Activated T-cell treated with anti-CD3 and anti-CD28 coated beads for 4 hours (primary cell): ENCODE data around the gene LIN37.
"Not testable (repeated sequence)": the region's sequence is repeated elsewhere in the genome, so short reads cannot be mapped to it uniquely, and the experiment has no call there.

Experiments used
- DNase-seq: peaks from one replicate; pipeline ENCODE4 v3.0.0-alpha.2; 2020

Gene LIN37

DNA sequence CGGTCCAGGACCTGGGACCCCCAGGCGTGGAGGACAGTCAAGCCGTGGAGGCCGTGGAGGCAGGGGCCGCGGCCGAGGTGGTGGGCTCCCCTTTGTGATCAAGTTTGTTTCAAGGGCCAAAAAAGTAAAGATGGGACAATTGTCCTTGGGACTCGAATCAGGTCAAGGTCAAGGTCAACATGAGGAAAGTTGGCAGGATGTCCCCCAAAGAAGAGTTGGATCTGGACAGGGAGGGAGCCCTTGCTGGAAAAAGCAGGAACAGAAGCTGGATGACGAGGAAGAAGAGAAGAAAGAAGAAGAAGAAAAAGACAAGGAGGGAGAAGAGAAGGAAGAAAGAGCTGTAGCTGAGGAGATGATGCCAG, 28.2 kb upstream of the LIN37 start:
- DNase-seq, result no peak

DNA sequence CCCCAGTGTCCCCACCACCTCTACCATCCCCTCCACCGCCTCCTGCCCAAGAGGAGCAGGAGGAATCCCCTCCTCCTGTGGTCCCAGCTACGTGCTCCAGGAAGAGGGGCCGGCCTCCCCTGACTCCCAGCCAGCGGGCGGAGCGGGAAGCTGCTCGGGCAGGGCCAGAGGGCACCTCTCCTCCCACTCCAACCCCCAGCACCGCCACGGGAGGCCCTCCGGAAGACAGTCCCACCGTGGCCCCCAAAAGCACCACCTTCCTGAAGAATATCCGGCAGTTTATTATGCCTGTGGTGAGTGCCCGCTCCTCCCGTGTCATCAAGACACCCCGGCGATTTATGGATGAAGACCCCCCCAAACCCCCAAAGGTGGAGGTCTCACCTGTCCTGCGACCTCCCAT, 27.7 kb upstream of the LIN37 start:
- no peak for DNase-seq

DNA sequence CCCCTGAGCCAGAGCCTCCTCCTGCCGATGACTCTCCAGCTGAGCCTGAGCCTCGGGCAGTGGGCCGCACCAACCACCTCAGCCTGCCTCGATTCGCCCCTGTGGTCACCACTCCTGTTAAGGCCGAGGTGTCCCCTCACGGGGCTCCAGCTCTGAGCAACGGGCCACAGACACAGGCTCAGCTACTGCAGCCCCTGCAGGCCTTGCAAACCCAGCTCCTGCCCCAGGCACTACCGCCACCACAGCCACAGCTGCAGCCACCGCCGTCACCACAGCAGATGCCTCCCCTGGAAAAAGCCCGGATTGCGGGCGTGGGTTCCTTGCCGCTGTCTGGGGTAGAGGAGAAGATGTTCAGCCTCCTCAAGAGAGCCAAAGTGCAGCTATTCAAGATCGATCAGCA, 27.0 kb upstream of the LIN37 start:
- no peak for DNase-seq

DNA sequence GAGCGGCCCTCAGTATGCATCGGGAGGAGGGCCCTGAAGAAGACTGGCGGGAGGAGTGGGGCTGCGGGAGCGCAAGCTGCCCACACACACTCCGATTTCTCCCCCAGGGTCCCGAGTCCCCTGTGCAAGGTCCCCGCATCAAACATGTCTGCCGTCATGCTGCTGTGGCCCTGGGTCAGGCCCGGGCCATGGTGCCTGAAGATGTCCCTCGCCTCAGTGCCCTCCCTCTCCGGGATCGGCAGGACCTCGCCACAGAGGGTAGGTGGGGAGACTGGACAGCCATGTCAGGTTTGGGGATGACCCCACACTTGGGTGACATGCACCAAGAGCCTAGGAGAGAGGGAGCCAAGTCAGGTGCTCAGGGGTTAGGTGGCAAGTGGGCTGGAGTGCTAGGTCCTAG, 25.9 kb upstream of the LIN37 start:
- no peak for DNase-seq

DNA sequence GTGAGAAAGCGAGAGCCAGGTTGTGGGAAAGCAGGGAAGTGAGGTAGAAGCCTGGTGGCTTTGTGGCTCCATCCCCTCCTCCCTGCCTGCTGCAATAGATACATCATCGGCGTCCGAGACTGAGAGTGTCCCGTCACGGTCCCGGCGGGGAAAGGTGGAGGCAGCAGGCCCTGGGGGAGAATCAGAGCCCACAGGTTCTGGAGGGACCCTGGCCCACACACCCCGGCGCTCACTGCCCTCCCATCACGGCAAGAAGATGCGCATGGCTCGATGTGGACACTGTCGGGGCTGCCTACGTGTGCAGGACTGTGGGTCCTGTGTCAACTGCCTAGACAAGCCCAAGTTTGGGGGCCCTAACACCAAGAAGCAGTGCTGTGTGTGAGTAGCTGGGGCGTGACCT, 25.5 kb upstream of the LIN37 start:
- no peak for DNase-seq

DNA sequence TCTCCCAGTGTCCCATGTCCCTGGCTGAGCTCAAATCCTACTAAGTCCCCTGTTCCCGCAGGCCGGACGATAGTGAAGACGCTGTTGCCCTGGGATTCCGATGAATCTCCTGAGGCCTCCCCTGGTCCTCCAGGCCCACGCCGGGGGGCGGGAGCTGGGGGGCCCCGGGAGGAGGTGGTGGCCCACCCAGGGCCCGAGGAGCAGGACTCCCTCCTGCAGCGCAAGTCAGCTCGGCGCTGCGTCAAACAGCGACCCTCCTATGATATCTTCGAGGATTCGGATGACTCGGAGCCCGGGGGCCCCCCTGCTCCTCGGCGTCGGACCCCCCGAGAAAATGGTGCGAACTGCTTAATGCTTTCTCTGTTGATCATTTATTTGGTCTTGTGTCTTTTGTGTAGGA, 24.7 kb upstream of the LIN37 start:
- DNase-seq, result no peak

DNA sequence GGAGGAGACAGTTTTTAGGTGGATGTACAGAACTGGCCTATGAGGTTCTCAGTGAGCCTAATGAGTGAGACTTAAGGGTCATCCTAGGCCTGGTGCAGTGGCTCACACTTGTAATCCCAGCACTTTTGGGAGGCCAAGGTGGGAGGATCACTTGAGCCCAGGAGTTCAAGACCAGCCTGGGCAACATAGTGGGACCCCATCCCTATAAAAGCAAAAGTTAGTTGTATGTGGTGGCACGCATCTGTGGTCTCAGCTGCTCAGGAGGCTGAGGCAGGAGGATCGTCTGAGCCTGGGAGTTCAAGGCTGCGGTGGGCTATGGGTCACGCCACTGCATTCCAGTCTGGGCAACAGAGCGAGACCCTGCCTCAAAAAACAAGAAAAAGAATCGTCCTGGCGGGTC, 24.2 kb upstream of the LIN37 start:
- DNase-seq, result not testable (repeated sequence)

DNA sequence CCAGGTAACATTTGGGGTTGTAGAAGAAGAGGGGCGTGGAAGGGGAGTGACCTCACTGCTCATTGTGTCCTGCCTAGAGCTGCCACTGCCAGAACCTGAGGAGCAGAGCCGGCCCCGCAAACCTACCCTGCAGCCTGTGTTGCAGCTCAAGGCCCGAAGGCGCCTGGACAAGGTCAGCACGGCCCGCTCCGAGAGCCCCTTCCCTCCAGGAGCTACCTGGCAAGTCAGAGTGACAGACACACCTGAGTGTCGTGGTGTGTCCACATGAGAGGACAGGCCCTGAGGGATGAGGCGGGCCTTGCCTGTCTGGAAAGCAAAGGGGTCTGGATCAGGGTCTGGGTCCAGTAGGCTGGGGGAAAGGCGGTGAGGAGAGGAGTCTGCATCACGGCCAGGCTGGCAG, 23.8 kb upstream of the LIN37 start:
- no peak for DNase-seq

DNA sequence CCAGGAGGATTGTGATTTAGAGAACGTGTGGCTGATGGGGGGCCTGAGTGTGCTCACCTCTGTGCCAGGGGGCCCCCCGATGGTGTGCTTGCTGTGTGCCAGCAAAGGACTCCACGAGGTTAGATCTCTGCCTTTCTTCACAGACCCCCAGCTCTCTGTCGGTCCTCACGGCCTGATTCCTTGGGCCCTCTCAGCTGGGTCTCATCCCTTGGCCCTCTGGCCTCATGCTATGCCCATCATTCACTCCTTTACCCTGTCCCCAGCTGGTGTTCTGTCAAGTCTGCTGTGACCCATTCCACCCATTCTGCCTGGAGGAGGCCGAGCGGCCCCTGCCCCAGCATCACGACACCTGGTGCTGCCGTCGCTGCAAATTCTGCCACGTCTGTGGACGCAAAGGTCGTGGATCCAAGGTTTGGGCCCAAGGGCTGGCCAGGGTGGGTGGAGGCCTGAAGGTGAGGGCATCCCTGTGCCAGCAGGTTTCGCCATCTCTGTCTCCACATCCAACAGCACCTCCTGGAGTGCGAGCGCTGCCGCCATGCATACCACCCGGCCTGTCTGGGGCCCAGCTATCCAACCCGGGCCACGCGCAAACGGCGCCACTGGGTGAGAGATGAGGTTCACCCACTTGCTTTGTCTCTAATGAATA, 23.0 kb upstream of the LIN37 start:
- no peak for DNase-seq

DNA sequence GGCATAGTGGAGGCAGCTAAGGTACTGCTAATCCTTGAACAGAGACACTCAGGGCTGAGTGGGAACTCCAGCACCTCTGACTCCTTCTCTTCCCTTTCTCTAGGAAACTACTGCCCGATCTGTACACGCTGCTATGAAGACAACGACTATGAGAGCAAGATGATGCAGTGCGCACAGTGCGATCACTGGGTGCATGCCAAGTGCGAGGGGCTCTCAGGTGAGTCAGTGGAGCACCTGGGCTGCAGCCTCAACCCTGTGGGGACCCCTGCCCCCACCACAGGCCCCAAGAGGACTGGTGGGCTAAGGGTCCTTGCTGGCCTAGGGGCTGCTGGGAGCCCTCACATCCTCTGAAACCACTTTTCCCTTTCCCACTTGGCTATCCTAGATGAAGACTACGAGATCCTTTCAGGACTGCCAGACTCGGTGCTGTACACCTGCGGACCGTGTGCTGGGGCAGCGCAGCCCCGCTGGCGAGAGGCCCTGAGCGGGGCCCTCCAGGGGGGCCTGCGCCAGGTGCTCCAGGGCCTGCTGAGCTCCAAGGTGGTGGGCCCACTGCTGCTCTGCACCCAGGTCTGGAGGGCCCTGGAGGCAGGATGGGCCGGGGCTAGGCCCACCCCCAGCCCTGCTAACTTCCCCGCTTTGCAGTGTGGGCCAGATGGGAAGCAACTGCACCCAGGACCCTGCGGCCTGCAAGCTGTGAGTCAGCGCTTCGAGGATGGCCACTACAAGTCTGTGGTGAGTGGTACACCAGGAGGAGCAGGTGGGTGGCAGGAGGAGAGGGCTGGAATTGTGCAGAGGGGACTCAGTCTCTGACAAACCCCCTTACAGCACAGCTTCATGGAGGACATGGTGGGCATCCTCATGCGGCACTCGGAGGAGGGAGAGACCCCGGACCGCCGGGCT, 21.1 kb upstream of the LIN37 start:
- no peak for DNase-seq

DNA sequence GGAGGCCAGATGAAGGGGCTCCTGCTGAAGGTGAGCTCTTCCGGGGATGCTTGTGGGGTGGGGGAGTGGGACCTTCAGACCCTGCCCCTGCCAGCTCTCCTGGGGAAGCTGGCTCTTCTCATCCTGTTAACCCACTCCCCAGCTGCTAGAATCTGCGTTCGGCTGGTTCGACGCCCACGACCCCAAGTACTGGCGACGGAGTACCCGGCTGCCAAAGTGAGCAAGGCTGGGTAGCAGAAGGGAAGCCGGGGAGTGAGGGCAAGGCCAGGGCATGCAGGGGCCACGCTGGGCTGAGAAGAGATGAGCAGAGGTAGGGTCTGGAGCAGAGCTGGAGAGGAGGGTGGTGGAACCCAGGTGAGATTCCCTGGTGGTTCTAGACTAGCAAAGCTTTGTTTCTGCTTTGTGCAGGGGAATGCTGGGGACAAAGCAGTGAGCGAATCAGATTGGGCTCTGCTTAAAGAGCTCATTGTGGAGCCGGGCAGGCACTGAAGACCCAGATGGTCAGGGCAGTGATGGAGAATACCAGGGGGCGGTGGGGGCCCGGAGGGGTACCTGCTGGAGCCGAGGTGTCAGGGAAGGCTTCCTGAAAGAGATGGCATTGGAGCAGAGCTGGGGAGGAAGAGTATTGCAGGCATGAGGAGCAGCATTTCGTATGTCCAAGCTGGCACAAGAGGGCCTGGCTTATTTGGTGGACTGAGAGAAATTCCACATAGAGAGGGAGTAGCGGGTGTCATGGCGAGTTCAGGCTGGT, 20.2 kb upstream of the LIN37 start:
- no peak for DNase-seq

DNA sequence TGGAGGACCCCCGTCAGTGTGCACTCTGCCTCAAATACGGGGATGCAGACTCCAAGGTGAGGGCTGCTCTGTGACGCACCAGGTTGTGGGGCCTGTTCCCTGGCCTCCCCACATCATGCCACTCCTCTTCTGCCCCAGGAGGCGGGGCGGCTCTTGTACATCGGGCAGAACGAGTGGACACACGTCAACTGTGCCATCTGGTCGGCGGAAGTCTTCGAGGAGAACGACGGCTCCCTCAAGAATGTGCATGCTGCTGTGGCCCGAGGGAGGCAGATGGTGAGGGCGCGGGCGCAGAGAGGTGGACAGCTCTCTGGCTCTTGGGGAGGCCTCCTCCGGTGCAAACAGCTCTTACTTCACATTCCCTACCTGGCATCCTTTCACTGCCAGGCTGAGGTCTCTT, 19.4 kb upstream of the LIN37 start:
- DNase-seq, result no peak

DNA sequence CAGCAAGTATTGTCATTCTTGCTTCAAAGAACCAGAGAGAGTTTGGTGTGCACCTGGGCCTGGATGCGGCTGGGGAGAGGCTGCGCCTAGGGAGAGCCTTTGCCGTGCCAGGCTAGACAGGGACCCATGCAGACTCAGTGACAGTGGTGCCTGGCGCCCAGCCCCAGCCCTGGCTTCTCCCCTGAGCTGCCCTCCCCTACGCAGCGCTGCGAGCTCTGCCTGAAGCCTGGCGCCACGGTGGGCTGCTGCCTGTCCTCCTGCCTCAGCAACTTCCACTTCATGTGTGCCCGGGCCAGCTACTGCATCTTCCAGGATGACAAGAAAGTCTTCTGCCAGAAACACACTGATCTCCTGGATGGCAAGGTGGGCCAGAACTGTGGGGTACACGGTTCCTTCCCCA, 18.6 kb upstream of the LIN37 start:
- no peak for DNase-seq

DNA sequence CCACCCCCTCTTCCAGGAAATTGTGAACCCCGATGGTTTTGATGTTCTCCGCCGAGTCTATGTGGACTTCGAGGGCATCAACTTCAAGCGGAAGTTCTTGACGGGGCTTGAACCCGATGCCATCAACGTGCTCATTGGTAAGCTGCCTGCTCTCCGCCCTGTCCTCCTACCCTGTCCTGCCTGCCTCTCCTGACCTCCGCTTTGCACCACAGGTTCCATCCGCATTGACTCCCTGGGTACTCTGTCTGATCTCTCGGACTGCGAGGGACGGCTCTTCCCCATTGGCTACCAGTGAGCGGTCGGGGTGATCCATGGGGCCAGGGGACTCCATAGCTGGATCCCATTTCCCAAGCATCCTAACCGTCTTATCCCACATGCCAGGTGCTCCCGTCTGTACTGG, 18.1 kb upstream of the LIN37 start:
- DNase-seq, result no peak

DNA sequence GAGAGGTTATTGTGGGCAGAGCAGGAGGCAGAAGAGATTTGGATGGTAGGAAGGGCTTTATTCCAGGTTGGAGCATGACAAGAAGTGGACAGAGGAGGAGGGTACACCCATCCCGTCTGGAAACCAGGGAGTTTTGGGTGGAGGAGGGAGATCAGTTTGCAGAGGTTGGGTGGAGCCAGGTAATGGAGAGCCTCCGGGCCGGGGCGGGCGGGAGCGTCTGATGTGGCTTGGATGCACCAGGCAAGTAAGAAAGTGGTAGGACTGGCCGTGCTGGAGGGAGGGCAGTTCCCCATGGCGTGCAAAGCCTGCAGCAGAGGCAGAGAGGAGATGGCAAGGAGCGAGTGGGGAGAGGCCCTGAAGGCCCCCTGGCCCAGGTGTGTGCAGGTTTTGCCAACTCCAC, 17.0 kb upstream of the LIN37 start:
- no peak for DNase-seq

DNA sequence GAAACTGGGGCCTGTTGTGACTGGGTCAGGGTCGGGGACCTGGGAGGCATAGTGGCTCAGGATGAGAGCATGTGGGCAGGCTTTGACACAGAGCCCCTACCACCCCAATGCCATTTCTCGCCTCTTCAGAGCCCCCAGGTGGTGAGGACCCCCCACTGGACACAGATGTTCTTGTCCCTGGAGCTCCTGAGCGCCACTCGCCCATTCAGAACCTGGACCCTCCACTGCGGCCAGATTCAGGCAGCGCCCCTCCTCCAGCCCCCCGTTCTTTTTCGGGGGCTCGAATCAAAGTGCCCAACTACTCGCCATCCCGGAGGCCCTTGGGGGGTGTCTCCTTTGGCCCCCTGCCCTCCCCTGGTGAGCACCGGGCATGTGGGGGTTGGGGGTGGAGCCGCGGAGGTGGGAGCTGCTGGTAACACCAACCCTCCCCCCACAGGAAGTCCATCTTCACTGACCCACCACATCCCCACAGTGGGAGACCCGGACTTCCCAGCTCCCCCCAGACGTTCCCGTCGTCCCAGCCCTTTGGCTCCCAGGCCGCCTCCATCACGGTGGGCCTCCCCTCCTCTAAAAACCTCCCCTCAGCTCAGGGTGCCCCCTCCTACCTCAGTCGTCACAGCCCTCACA, 16.5 kb upstream of the LIN37 start:
- DNase-seq, result no peak

DNA sequence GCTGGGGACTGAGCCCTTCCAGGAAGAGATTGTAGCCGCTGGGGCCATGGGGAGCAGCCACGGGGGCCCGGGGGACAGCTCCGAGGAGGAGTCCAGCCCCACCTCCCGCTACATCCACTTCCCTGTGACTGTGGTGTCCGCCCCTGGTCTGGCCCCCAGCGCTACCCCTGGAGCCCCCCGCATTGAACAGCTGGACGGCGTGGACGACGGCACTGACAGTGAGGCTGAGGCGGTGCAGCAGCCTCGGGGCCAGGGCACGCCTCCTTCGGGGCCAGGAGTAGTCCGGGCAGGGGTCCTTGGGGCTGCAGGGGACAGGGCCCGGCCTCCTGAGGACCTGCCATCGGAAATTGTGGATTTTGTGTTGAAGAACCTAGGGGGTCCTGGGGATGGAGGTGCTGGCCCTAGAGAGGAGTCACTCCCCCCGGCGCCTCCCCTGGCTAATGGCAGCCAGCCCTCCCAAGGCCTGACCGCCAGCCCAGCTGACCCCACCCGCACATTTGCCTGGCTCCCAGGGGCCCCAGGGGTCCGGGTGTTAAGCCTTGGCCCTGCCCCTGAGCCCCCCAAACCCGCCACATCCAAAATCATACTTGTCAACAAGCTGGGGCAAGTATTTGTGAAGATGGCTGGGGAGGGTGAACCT, 15.7 kb upstream of the LIN37 start:
- no peak for DNase-seq

DNA sequence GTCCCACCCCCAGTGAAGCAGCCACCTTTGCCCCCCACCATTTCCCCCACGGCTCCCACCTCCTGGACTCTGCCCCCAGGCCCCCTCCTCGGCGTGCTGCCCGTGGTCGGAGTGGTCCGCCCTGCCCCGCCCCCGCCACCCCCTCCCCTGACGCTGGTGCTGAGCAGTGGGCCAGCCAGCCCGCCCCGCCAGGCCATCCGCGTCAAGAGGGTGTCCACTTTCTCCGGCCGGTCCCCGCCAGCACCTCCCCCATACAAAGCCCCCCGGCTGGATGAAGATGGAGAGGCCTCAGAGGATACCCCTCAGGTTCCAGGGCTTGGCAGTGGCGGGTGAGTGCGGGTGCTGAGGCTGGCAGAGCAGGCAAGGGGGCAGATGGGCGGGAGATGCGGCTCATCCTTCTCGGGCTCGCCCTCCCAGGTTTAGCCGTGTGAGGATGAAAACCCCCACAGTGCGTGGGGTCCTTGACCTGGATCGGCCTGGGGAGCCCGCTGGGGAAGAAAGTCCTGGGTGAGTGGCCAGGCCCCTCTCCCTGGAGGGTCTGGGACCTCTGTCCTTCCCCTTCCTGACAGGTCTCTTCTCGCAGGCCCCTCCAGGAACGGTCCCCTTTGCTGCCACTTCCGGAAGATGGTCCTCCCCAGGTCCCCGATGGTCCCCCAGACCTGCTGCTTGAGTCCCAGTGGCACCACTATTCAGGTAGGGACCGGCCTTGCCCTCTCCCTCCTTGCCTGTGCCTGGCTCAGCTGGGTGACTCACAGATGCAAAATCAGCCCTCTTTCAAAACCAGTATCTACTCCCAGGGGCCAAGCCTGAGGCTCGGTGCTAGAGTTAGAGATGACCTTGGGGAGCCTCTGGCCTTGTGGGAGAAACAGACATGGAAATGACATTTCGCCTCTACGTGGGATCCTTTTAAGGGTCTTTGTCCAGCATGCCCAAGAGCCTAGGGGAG, 14.9 kb upstream of the LIN37 start:
- DNase-seq, result no peak

DNA sequence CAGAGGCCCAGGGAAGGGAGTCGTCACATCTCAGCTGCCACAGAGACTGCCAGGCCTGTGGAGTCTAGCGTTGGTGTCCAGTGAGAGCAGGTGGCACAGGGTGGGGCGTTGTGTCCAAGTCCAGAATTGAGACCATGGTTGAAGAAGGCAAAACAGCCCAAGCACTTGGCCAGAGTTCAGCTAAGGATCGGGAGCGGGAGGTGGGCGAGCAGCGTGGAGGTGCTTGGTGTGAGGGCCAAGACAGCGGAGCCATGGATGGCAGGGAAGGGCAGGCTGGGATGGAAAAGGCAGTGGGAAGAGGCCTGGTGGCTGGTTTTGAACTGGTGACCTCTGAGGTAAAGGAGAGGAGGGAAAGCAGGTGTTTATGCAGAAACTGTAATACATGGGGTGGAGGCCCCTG, 14.1 kb upstream of the LIN37 start:
- no peak for DNase-seq

DNA sequence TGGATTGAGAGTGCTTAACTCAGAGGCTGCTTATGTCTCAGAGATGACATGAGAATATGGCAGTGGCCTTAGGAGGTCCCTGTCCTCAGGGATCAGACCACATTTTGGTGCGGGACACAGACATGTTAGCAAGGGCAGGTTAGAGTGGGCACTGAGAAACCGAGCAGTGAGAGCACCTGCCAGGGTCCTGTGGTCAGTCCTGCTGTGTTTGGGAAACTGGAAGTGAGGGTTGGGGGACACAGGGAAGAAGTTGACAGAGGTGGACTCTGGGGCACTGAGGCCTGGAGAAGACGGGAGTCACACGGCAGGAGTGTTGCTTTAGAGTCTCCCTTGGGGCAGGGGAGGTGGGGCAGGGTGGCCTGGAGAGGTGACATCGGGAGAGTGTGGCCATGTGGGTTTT, 13.5 kb upstream of the LIN37 start:
- DNase-seq, result no peak

DNA sequence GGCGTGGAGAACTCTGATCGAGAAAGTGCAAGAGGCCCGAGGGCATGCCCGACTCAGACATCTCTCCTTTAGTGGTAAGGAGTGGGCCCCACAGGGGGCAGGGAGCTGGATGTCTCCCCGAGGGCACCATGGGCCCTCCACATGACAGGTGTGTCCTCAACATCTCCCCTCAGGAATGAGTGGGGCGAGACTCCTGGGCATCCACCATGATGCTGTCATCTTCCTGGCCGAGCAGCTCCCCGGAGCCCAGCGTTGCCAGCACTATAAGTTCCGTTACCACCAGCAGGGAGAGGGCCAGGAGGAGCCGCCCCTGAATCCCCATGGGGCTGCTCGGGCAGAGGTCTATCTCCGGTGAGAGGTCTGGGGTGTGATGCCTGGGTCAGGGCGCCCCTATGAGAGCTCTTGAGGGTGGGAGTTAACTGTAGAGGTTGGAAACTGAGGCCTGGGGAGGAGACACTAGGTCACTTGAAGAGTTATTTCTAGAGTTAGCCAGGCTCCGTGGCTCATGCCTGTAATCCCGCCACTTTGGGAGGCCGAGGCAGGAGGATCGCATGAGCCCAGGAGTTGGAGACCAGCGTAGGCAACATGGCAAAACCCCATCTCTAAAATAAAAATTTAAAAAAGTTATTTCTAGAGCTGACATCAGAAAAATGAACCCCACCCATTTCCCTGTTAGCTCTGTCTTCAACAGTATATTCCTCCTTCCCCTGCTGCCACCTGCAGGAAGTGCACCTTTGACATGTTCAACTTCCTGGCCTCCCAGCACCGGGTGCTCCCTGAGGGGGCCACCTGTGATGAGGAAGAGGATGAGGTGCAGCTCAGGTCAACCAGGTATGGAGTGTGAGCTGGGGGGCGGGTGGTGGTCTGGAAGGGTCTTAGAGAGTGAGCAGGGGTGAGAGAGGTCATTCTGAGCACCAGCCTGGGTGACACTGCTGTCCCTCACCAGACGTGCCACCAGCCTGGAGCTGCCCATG, 11.2 kb upstream of the LIN37 start:
- no peak for DNase-seq
